Tibial artery (tissue), 4 donors: ENCODE measurements around the gene FAM53B.

Experiments
- DNase-seq, 2 donors: peaks; one replicate each; pipeline ENCODE4 v3.0.0-alpha.2; 2019
- H3K27ac ChIP-seq, 2 donors: fragments of 200-600 bp; sonication (generic) in 1 of 2; 1 replicate in 1 of 2; 2 replicates in 1 of 2; pipeline ENCODE4 v1.5.1; 2018 to 2019; ENCODE audit warnings: mild to moderate bottlenecking in 1 of 2
- H3K27me3 ChIP-seq, 2 donors: fragments of 200-600 bp; sonication (generic) in 1 of 2; one replicate each; pipeline versions ENCODE4 v1.5.1 to v1.6.0; 2016 to 2019
- H3K36me3 ChIP-seq, 3 donors: fragments of 200-600 bp; sonication (generic) in 2 of 3; one replicate each; pipeline ENCODE4 v1.5.1; 2016 to 2019; ENCODE audit warnings: mild to moderate bottlenecking in 2 of 3
- H3K4me1 ChIP-seq, 4 donors: fragments of 200-600 bp; sonication (generic) in 2 of 4; 1 replicate in 3 of 4; 2 replicates in 1 of 4; pipeline ENCODE4 v1.5.1; 2016 to 2019
- H3K4me3 ChIP-seq, 2 donors: fragments of 200-600 bp; sonication (generic) in 1 of 2; 1 replicate in 1 of 2; 2 replicates in 1 of 2; pipeline ENCODE4 v1.5.1; 2018 to 2019; ENCODE audit warnings: mild to moderate bottlenecking in 2 of 2
- H3K9me3 ChIP-seq, 3 donors: fragments of 200-600 bp; sonication (generic) in 1 of 3; one replicate each; pipeline ENCODE4 v1.5.1; 2016 to 2019
- CTCF ChIP-seq, 2 experiments: fragments of 200-600 bp in 1 of 2; fragments of 450-650 bp in 1 of 2; IDR thresholded peaks; one replicate each; pipeline ENCODE4 v1.5.1; 2017 to 2019; ENCODE audit warnings: antibody characterized with exemption in 2 of 2, mild to moderate bottlenecking in 1 of 2, moderate library complexity in 1 of 2
- intact Hi-C: fragments of 100-400 bp; cut with DNase I; formaldehyde crosslinking; loops from one replicate; pipeline ENCODE4 v1.15.0; 2023; ENCODE audit warnings: low total_unique reads

FAM53B gene

GRCh38 chr10:124711145-124711544 lies 33.0 kb downstream of the FAM53B start:
- DNase-seq, result no peak
- H3K9me3 ChIP-seq, result no peaks in the 10 kb centered on the region
- H3K4me1 ChIP-seq, result peaks cover 0 to 40% (median 12%) of the 10 kb centered on the region in 4 donors
- H3K27me3 ChIP-seq, result no peaks in the 10 kb centered on the region
- H3K4me3 ChIP-seq, result no peak overlapping the region
- TF ChIP-seq CTCF (IDR thresholded peaks at IDR 0.05), result no peak
- H3K36me3 ChIP-seq, result peaks cover 0 to 4% (median 0%) of the 10 kb centered on the region in 3 donors
- no peak overlapping the region for H3K27ac ChIP-seq
- intact Hi-C loops, result no loop called here

DNA sequence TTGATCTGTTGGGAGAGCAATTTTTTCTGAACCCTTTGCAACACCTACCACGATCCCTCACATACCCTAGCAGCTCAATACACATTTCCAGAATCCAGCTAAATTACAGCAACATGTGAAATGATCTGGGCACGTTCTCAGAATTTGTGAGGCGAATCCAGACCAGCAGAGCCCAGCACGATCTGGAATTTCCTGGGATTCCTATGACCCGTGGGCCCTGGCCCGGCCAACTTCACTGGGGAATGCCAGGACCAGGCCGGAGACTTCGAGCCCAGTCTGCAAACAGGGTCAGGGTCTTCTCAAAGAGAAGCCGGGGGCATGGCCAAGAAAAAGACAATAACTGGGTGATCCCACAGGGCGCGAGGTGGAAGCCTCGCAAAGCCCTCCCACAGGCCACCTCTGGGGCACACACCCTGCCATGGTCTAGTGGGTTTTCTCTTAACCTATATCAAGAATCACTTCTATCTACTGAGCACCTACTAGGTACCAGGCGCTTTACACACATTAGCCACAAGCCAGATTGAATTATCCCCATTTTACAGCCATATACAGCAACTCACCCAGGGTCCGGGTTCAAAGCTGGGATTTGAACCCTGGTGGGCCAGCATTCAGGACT lies 33.8 kb downstream of the FAM53B start:
- H3K4me3 ChIP-seq, result no peak overlapping the region
- H3K4me1 ChIP-seq, result peaks cover 0 to 41% (median 15%) of the 10 kb centered on the region in 4 donors
- H3K27me3 ChIP-seq, result no peaks in the 10 kb centered on the region
- intact Hi-C loops, result no loop called here
- H3K36me3 ChIP-seq, result peaks cover 0 to 12% (median 0%) of the 10 kb centered on the region in 3 donors
- no peak for DNase-seq
- H3K9me3 ChIP-seq, result no peaks in the 10 kb centered on the region
- no peak for TF ChIP-seq CTCF (IDR thresholded peaks at IDR 0.05)
- peak overlapping the region; percentile 25 to 27 for H3K27ac ChIP-seq

GRCh38 chr10:124709861-124710260 lies 34.3 kb downstream of the FAM53B start:
- DNase-seq, result peak; percentile 76 to 81
- Histone ChIP-seq H3K27ac (peak overlapping the region; percentile 25 to 27), H3K4me1 (peaks cover 0 to 41% (median 15%) of the 10 kb centered on the region in 4 donors)

DNA sequence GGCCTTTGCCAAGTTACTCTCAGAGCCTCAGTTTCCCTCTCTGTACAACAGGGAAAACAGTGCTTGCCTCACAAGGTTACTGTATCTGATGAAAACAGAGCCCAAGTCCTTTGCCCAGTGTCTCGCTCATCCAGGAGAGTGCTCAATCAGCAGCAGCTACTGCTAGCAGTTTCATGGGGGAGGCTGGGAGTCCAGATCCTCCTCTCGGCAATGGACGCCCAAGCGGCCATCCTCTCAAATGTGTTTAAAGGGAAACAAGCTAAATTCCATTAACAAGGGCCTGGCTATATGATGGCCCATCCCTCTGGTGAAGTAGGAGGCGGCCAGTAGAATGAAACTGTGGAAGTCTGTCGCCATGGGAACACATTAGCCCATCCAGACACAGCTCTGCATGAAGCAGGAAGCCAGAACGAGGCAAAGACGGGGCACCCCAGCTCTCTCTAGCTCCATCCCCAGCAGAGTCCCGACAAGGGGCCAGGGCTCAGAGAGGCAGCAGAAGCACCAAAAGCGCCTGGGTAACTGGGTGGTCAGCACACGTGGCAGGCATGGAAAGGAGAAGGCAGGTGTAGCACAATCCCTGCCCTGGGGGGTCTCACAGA lies 35.2 kb downstream of the FAM53B start:
- TF ChIP-seq CTCF (IDR thresholded peaks at IDR 0.05), result no peak
- no peak overlapping the region for H3K4me3 ChIP-seq
- no peaks in the 10 kb centered on the region for H3K27me3 ChIP-seq
- H3K27ac ChIP-seq, result peak overlapping the region; percentile 25 to 58
- H3K9me3 ChIP-seq, result no peaks in the 10 kb centered on the region
- peaks cover 0 to 42% (median 18%) of the 10 kb centered on the region in 4 donors for H3K4me1 ChIP-seq
- intact Hi-C loops, result no loop called here
- H3K36me3 ChIP-seq, result peaks cover 0 to 17% (median 0%) of the 10 kb centered on the region in 3 donors
- no peak for DNase-seq

More at GRCh38 chr10:124709861-124710260, 34.3 kb downstream of the FAM53B start:
- peaks cover 0 to 17% (median 0%) of the 10 kb centered on the region in 3 donors for H3K36me3 ChIP-seq
- intact Hi-C loops, result no loop called here
- H3K4me3 ChIP-seq, result no peak overlapping the region
- no peaks in the 10 kb centered on the region for H3K9me3 ChIP-seq
- TF ChIP-seq CTCF (IDR thresholded peaks at IDR 0.05), result no peak
- H3K27me3 ChIP-seq, result no peaks in the 10 kb centered on the region

- Histone ChIP-seq H3K36me3 (peaks cover 0 to 17% (median 0%) of the 10 kb centered on the region in 3 donors), H3K27ac (peak overlapping the region in 1 of 2 donors; percentile 58), H3K4me1 (peaks cover 2 to 49% (median 25%) of the 10 kb centered on the region in 4 donors), H3K27me3 (no peaks in the 10 kb centered on the region), H3K4me3 (no peak overlapping the region), H3K9me3 (no peaks in the 10 kb centered on the region)
- no peak for TF ChIP-seq CTCF (IDR thresholded peaks at IDR 0.05)
- no peak for DNase-seq
- intact Hi-C loops, result no loop called here
Observed at GRCh38 chr10:124708246-124708779, 35.9 kb downstream of the FAM53B start.
